ENCODE data around the gene HAUS3. TPM values are rescaled to one million over a fixed set of nuclear protein-coding genes. Genes with fewer than 3 reads are reported as not detected.
A peak's percentile ranks its signal among the peaks of the same experiment; 100 is the strongest.

Gene HAUS3
- total RNA-seq, 1 experiment from 2014 or later, result 11.2 TPM

DNA sequence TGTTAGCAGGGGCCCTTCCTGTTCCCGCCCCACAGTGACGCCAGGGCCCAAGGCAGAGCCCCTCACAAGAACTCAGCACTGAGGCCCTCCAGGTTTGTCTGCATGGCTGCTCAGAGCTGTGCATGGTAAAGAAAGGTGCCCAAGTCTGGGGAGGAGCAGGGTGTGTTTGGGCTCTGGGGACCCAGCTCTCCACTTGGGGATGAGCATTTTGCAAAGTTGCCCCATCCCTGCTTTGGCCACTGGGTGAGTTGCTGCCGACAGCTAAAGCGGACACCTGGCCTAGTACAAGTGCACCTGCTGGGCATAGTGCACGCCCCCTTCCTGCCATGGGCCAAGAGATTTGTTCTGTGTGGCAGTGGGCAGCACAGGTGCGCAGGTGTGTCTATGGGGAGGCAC is 22.0 kb upstream of the HAUS3 start:
- DNase-seq (ENCODE audit: low read depth, low spot score) (no peak), ATAC-seq (no peak)
- H3K27ac ChIP-seq (ENCODE audit: low read length), result no peak overlapping the region
- BruUV-seq (replicated peaks), result no TSS peak
- no peaks in the 10 kb centered on the region; the same call in 1 of the 2 replicates for H3K36me3 ChIP-seq (ENCODE audit: control insufficient read depth, insufficient read depth, low read length)
- H3K9me3 ChIP-seq (ENCODE audit: control insufficient read depth, insufficient read depth, low read depth, low read length), result no peaks in the 10 kb centered on the region
- intact Hi-C loops (cut with micrococcal nuclease; ENCODE audit: unreplicated experiment), result no loop called here
- ChIA-PET CTCF (no interaction called here), POLR2A (no interaction called here)
- no peak overlapping the region for H3K4me3 ChIP-seq (ENCODE audit: low read depth in 2 of 2, low read length in 2 of 2)
- no peak for TF ChIP-seq TCF7L2 (IDR thresholded peaks at IDR 0.05; ENCODE audit: low read depth, low read length)
- no peak for TF ChIP-seq SIN3A (IDR thresholded peaks at IDR 0.05; ENCODE audit: borderline replicate concordance, insufficient read depth, low read depth, low read length)
- TF ChIP-seq, protein P1, sequence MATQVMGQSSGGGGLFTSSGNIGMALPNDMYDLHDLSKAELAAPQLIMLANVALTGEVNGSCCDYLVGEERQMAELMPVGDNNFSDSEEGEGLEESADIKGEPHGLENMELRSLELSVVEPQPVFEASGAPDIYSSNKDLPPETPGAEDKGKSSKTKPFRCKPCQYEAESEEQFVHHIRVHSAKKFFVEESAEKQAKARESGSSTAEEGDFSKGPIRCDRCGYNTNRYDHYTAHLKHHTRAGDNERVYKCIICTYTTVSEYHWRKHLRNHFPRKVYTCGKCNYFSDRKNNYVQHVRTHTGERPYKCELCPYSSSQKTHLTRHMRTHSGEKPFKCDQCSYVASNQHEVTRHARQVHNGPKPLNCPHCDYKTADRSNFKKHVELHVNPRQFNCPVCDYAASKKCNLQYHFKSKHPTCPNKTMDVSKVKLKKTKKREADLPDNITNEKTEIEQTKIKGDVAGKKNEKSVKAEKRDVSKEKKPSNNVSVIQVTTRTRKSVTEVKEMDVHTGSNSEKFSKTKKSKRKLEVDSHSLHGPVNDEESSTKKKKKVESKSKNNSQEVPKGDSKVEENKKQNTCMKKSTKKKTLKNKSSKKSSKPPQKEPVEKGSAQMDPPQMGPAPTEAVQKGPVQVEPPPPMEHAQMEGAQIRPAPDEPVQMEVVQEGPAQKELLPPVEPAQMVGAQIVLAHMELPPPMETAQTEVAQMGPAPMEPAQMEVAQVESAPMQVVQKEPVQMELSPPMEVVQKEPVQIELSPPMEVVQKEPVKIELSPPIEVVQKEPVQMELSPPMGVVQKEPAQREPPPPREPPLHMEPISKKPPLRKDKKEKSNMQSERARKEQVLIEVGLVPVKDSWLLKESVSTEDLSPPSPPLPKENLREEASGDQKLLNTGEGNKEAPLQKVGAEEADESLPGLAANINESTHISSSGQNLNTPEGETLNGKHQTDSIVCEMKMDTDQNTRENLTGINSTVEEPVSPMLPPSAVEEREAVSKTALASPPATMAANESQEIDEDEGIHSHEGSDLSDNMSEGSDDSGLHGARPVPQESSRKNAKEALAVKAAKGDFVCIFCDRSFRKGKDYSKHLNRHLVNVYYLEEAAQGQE (IDR thresholded peaks at IDR 0.05; ENCODE audit: insufficient read depth in 1 of 2, low read depth in 2 of 2, low read length in 1 of 2), result no peak
- TF ChIP-seq, protein P2, sequence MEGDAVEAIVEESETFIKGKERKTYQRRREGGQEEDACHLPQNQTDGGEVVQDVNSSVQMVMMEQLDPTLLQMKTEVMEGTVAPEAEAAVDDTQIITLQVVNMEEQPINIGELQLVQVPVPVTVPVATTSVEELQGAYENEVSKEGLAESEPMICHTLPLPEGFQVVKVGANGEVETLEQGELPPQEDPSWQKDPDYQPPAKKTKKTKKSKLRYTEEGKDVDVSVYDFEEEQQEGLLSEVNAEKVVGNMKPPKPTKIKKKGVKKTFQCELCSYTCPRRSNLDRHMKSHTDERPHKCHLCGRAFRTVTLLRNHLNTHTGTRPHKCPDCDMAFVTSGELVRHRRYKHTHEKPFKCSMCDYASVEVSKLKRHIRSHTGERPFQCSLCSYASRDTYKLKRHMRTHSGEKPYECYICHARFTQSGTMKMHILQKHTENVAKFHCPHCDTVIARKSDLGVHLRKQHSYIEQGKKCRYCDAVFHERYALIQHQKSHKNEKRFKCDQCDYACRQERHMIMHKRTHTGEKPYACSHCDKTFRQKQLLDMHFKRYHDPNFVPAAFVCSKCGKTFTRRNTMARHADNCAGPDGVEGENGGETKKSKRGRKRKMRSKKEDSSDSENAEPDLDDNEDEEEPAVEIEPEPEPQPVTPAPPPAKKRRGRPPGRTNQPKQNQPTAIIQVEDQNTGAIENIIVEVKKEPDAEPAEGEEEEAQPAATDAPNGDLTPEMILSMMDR (IDR thresholded peaks at IDR 0.05), result no peak
- no peak for TF ChIP-seq POLR2AphosphoS5 (IDR thresholded peaks at IDR 0.05; ENCODE audit: low read depth, low read length)
- in situ Hi-C loops (cut with HindIII; ENCODE audit: low pct_unique_long_range_greater_than_20kb, low sequenced_read_pairs), result no loop called here
- peaks cover 5% of the 10 kb centered on the region for H3K4me1 ChIP-seq (ENCODE audit: control insufficient read depth, insufficient read depth, low read length)
- no peaks in the 10 kb centered on the region for H3K27me3 ChIP-seq (ENCODE audit: control insufficient read depth, insufficient read depth, low read length)

DNA sequence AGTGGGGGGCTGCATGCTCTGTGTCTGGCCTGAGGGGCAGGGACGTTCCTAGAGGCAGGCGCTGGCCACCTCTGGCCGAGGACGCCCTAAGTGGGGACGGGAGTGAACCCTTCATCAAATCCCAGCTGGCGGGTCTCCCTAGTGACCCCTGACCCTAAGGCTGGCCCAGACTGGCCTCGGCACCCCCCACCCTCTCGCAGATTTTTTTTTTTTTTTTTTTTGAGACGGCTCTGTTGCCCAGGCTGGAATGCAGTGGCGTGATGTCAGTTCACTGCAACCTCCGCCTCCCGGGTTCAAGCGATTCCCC is 21.0 kb upstream of the HAUS3 start:
- POLR2A ChIA-PET, result no interaction called here

More for the DNA sequence above, 21.0 kb upstream of the HAUS3 start:
- intact Hi-C loops (cut with micrococcal nuclease; ENCODE audit: unreplicated experiment) (no loop called here), in situ Hi-C loops (cut with HindIII; ENCODE audit: low pct_unique_long_range_greater_than_20kb, low sequenced_read_pairs) (no loop called here)
- Histone ChIP-seq H3K27me3 (ENCODE audit: control insufficient read depth, insufficient read depth, low read length) (no peaks in the 10 kb centered on the region), H3K27ac (ENCODE audit: low read length) (peak overlapping the region; percentile 81), H3K36me3 (ENCODE audit: control insufficient read depth, insufficient read depth, low read length) (no peaks in the 10 kb centered on the region; the same call in 1 of the 2 replicates), H3K9me3 (ENCODE audit: control insufficient read depth, insufficient read depth, low read depth, low read length) (no peaks in the 10 kb centered on the region), H3K4me1 (ENCODE audit: control insufficient read depth, insufficient read depth, low read length) (peaks cover 5% of the 10 kb centered on the region), H3K4me3 (ENCODE audit: low read depth in 2 of 2, low read length in 2 of 2) (peak overlapping the region; percentile 56 to 59)
- DNase-seq (ENCODE audit: low read depth, low spot score) (no peak), ATAC-seq (no peak)
- TF ChIP-seq POLR2AphosphoS5 (IDR thresholded peaks at IDR 0.05; ENCODE audit: low read depth, low read length), result no peak
- TF ChIP-seq, protein P1 (IDR thresholded peaks at IDR 0.05; ENCODE audit: insufficient read depth in 1 of 2, low read depth in 2 of 2, low read length in 1 of 2), result no peak
- TF ChIP-seq TCF7L2 (IDR thresholded peaks at IDR 0.05; ENCODE audit: low read depth, low read length), result no peak
- TF ChIP-seq, protein P2 (IDR thresholded peaks at IDR 0.05), result no peak
- no peak for TF ChIP-seq SIN3A (IDR thresholded peaks at IDR 0.05; ENCODE audit: borderline replicate concordance, insufficient read depth, low read depth, low read length)
- CTCF ChIA-PET, result no interaction called here
- no TSS peak for BruUV-seq (replicated peaks)
